GM12878 (cell line): ENCODE measurements around the gene WDR86.

Experiments used
- ATF3 ChIP-seq: IDR thresholded peaks from 2 replicates; pipeline ENCODE4 v1.6.1; 2011; ENCODE audit warnings: low read depth, mild to moderate bottlenecking, low read length, moderate library complexity, borderline replicate concordance; ENCODE audit errors: extremely low read depth
- CBFB ChIP-seq: IDR thresholded peaks from 2 replicates; pipeline ENCODE4 v1.6.1; 2016; ENCODE audit warnings: antibody characterized with exemption, low read depth
- CTCF ChIP-seq, 3 experiments: IDR thresholded peaks in 2 of 3; conservative IDR thresholded peaks in 1 of 3; 2 replicates each; pipeline ENCODE4 v1.5.1; 2011; ENCODE audit warnings: low read depth in 3 of 3, low read length in 3 of 3, mild to moderate bottlenecking in 3 of 3, control low read depth in 2 of 3, moderate library complexity in 2 of 3, inconsistent platforms in 1 of 3, mixed read lengths in 1 of 3; ENCODE audit not compliant: control insufficient read depth in 2 of 3, insufficient read depth in 1 of 3; ENCODE audit errors: extremely low read depth in 1 of 3
- ELK1 ChIP-seq: IDR thresholded peaks from 2 replicates; pipeline ENCODE4 v1.6.1; 2012; ENCODE audit warnings: low read depth, low read length, improper control_type of control experiment
- GABPA ChIP-seq: IDR thresholded peaks from 2 replicates; pipeline ENCODE4 v1.6.1; 2014; ENCODE audit warnings: antibody characterized with exemption, low read depth, mild to moderate bottlenecking, inconsistent platforms
- MEF2A ChIP-seq: IDR thresholded peaks from 2 replicates; pipeline ENCODE4 v1.6.1; 2011; ENCODE audit warnings: low read depth, mild to moderate bottlenecking, low read length, moderate library complexity; ENCODE audit not compliant: insufficient read depth
- MXI1 ChIP-seq: fragments of 150-350 bp; IDR thresholded peaks from 2 replicates; pipeline ENCODE4 v1.6.1; 2011; ENCODE audit warnings: low read depth, mild to moderate bottlenecking, inconsistent platforms, low read length, improper control_type of control experiment
- POLR2A ChIP-seq: IDR thresholded peaks from 2 replicates; pipeline ENCODE4 v1.6.1; 2011; ENCODE audit warnings: low read depth, mild to moderate bottlenecking, low read length
- POLR2AphosphoS5 ChIP-seq: IDR thresholded peaks from 2 replicates; pipeline ENCODE4 v1.6.1; 2011; ENCODE audit warnings: mild to moderate bottlenecking, low read length, inconsistent platforms
- RCOR1 ChIP-seq: conservative IDR thresholded peaks from 2 replicates; pipeline ENCODE4 v1.6.1; 2012; ENCODE audit warnings: low read depth, low read length, improper control_type of control experiment
- ZNF687 ChIP-seq: fragments of 450-650 bp; IDR thresholded peaks from 2 replicates; pipeline ENCODE4 v1.6.1; 2017; ENCODE audit warnings: mild to moderate bottlenecking, moderate library complexity

- no peak for TF ChIP-seq ATF3
- no peak for TF ChIP-seq RCOR1
- TF ChIP-seq MXI1, result no peak
- TF ChIP-seq POLR2AphosphoS5, result no peak
- no peak for TF ChIP-seq ZNF687
- no peak for TF ChIP-seq ELK1
- TF ChIP-seq CTCF (IDR thresholded peaks at IDR 0.05 in 2 of 3, conservative IDR thresholded peaks at IDR 0.05 in 1 of 3; ENCODE audit: control insufficient read depth in 2 of 3, extremely low read depth in 1 of 3, insufficient read depth in 1 of 3, low read depth in 3 of 3, low read length in 3 of 3), result no peak
- TF ChIP-seq MEF2A, result no peak
- TF ChIP-seq GABPA, result no peak
- TF ChIP-seq POLR2A, result no peak
- no peak for TF ChIP-seq CBFB
These were observed 31.2 kb downstream of the WDR86 start for GRCh38 chr7:151378496-151379192.
